Thoracic aorta (tissue), 2 donors: ENCODE results near the gene NEK2. TPM values are rescaled to one million over a fixed set of nuclear protein-coding genes. Genes with fewer than 3 reads are reported as not detected.
"Not testable (repeated sequence)": the region's sequence is repeated elsewhere in the genome, so short reads cannot be mapped to it uniquely, and the experiment has no call there.

Source experiments
- ATAC-seq: fragments of 150-250 bp; one replicate; pipeline ENCODE4 v1.8.0; 2017; ENCODE audit warnings: low read depth; ENCODE audit not compliant: insufficient number of reproducible peaks, low FRiP score
- DNase-seq: peaks from one replicate; pipeline ENCODE4 v3.0.0-alpha.2; 2020; ENCODE audit warnings: low spot score
- H3K27ac ChIP-seq, 2 donors: fragments of 200-600 bp; sonication (generic); 1 replicate in 1 of 2; 2 replicates in 1 of 2; pipeline ENCODE4 v1.5.1; 2016; ENCODE audit warnings: mild to moderate bottlenecking in 2 of 2, moderate library complexity in 2 of 2
- H3K27me3 ChIP-seq: fragments of 200-600 bp; sonication (generic); replicated peaks from 2 replicates; pipeline ENCODE4 v1.6.0; 2016; ENCODE audit warnings: mild to moderate bottlenecking; ENCODE audit not compliant: insufficient read depth
- H3K36me3 ChIP-seq: fragments of 200-600 bp; sonication (generic); one replicate; pipeline ENCODE4 v1.5.1; 2016
- H3K4me1 ChIP-seq, 2 donors: fragments of 200-600 bp; sonication (generic); 1 replicate in 1 of 2; 2 replicates in 1 of 2; pipeline versions ENCODE4 v1.5.1 to v1.6.0; 2016; ENCODE audit warnings: low read depth in 2 of 2, mild to moderate bottlenecking in 1 of 2; ENCODE audit not compliant: control insufficient read depth in 1 of 2
- H3K4me3 ChIP-seq: fragments of 200-600 bp; sonication (generic); 2 replicates; pipeline ENCODE4 v1.5.1; 2016; ENCODE audit warnings: mild to moderate bottlenecking
- H3K9me3 ChIP-seq: fragments of 200-600 bp; sonication (generic); 2 replicates; pipeline ENCODE4 v1.5.1; 2016
- total RNA-seq, 2 donors: library from RNA; depleted of rRNA; stranded (reverse); fragments of >200 nt; gene quantifications; one replicate each; pipeline versions ENCODE4 v1.1.0 to v1.2.3, GENCODE V29; 2016
- TF ChIP-seq, protein P1 (sequence below): fragments of 200-600 bp; sonication (generic); IDR thresholded peaks from one replicate; pipeline ENCODE4 v1.5.1; 2019; ENCODE audit warnings: antibody characterized with exemption

The NEK2 gene
- total RNA-seq, 2 donors from 2014 or later, result 0.35 TPM; not detected in 1

DNA sequence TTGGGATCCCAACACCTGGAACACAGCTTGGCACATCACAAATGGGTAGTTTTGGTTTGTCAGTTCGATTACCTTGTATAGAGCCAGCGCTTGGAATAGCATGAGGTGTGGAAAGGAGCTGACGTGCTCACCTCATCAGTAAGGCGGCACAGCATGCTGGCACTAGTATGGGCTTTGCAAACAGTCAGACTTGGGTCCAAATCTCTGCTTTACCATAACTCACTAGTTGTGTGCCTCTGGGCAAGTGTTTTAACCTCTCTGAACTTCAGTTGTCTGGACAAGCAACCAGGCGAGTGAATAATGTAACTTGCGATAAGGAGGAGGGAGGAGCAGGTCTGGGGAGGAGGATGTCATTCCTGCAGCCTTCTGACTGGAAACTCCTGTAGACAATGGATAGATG is 26.3 kb upstream of the NEK2 start:
- no peak for DNase-seq

DNA sequence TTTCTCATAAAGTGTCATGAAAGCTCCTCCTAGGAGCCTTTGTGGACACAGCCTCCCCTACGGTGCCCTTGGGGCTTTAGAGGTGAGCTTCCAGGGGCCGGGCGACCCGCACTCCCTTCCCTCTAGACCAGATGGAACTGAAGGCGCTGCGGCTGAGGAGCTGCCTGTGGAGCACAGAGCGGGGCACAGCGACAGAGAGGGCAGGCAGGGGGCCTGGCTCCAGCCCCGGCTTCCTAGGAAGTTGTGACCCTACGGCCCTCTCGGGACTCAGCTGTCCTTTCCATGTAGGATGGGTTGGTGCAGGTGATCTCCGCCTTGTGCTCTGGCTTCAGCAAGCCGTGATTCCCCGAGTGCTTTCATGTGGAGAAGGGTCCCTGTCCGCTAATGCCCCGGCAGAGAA is 23.6 kb upstream of the NEK2 start:
- no peaks in the 10 kb centered on the region for H3K9me3 ChIP-seq
- no peaks in the 10 kb centered on the region for H3K27me3 ChIP-seq
- no peak for ATAC-seq
- H3K4me1 ChIP-seq, result peaks cover 0 to 7% of the 10 kb centered on the region in 2 donors
- no peak overlapping the region for H3K27ac ChIP-seq
- no peaks in the 10 kb centered on the region for H3K36me3 ChIP-seq
- TF ChIP-seq, protein P1, sequence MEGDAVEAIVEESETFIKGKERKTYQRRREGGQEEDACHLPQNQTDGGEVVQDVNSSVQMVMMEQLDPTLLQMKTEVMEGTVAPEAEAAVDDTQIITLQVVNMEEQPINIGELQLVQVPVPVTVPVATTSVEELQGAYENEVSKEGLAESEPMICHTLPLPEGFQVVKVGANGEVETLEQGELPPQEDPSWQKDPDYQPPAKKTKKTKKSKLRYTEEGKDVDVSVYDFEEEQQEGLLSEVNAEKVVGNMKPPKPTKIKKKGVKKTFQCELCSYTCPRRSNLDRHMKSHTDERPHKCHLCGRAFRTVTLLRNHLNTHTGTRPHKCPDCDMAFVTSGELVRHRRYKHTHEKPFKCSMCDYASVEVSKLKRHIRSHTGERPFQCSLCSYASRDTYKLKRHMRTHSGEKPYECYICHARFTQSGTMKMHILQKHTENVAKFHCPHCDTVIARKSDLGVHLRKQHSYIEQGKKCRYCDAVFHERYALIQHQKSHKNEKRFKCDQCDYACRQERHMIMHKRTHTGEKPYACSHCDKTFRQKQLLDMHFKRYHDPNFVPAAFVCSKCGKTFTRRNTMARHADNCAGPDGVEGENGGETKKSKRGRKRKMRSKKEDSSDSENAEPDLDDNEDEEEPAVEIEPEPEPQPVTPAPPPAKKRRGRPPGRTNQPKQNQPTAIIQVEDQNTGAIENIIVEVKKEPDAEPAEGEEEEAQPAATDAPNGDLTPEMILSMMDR, result no peak
- no peak for DNase-seq
- H3K4me3 ChIP-seq, result no peak overlapping the region

More for the DNA sequence above, 26.3 kb upstream of the NEK2 start:
- Histone ChIP-seq H3K27me3 (no peaks in the 10 kb centered on the region), H3K4me1 (peaks cover 0 to 7% of the 10 kb centered on the region in 2 donors), H3K9me3 (no peaks in the 10 kb centered on the region), H3K27ac (no peak overlapping the region), H3K4me3 (no peak overlapping the region), H3K36me3 (no peaks in the 10 kb centered on the region)
- no peak for ATAC-seq
- TF ChIP-seq, protein P1, result no peak

DNA sequence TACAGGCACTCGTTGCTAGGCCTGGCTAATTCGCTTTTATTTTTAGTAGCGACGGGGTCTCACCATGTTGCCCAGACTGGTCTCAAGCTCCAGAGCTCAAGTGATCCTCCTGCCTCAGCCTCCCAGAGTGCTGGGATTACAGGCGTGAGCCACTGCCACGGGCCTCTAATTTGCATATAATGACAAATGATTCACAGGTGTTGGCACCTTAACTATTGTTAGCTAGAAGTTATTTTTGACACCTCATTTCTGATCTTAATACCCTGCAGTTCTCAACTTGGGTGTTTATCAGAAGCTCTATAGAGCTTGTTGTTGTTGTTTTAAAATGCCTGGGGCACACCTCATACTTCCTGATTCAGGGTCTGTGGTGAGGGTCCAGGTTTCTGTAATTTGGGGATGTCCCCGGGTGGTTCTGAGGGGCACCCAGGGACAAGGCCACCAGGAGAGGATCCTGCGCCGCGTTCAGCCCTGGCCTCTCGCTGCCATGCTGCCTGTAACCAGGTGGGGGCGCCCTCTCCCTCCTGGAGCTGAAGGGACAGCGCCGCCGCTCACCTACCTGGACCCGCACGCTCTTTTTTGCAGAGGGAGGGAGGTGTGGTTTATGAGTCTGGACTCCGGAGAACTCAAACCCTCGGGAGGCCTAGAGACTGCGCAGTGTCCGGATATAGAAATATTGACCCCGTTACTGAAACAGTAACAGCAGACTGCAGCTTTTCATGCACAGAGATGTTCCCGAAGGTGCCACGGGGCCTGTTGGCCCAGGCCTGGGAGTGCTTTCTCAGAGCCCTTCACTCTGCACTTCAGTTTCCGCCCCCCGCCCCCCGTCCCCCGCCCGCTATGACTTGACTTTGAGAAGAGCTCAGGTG is 23.0 kb upstream of the NEK2 start:
- DNase-seq, result peak; percentile 12
- peak overlapping the region; percentile 49 for H3K4me3 ChIP-seq

DNA sequence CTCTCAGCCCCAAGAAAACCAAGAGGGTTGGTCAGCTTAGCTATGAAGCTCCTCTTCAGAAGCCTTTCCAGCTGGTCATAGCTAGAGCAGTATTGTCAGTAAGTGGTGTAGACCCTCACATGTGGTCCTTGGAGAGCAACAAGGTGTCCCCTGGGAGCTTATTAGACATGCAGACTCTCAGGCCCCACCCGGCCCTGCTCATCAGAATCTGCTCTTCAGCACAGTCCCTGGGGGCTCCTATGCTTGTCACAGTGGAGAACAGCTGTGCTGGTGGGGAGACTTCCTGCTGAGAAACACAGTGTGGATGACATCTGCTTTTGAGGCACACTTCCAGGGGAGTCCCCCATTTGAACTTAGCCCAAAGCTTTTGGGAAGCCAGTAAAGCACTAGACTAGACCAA is 21.9 kb upstream of the NEK2 start:
- Histone ChIP-seq H3K9me3 (no peaks in the 10 kb centered on the region), H3K4me3 (no peak overlapping the region), H3K27me3 (no peaks in the 10 kb centered on the region), H3K4me1 (peaks cover 0 to 7% of the 10 kb centered on the region in 2 donors), H3K36me3 (no peaks in the 10 kb centered on the region), H3K27ac (no peak overlapping the region)
- DNase-seq (no peak), ATAC-seq (no peak)
- TF ChIP-seq, protein P1, result no peak

More for the DNA sequence above, 23.0 kb upstream of the NEK2 start:
- Histone ChIP-seq H3K27ac (no peak overlapping the region), H3K36me3 (no peaks in the 10 kb centered on the region), H3K4me1 (peaks cover 0 to 7% of the 10 kb centered on the region in 2 donors), H3K27me3 (no peaks in the 10 kb centered on the region), H3K9me3 (no peaks in the 10 kb centered on the region)
- peak; percentile 24 for ATAC-seq
- TF ChIP-seq, protein P1, result peak; percentile 67

DNA sequence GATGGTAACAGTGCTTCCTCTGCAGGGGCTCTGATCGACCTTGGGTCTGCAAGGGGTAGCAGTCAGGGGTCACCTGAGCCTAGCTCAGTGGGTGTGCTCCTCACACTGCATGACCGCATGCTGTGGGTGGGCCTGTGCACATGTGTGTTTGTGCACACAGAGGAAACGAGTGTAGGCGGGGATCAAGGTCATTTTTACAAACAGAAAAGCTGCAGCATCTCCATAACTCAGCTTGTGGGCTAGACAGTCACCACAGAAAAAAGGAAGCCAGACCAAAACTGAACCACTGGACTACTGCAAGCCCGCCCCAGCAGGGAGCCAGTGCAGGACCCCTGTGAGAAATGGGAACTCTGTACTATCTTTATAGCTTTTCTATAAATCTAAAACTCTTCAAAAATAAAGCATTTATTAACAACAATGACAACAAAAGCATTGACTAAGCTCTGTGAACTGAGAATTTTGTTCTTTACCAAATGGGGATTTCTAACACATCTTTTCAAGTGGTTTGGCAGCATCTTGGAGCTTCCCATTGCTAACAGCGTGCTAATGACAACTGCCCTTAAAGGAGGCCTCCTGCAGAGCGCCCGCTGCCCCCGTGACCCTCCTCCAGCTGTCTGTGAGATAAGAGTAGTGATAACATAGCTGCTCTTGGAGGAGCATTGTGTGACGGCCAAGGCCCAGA is 19.9 kb upstream of the NEK2 start:
- H3K4me1 ChIP-seq, result peaks cover 0 to 7% of the 10 kb centered on the region in 2 donors
- H3K27ac ChIP-seq, result no peak overlapping the region
- H3K9me3 ChIP-seq, result no peaks in the 10 kb centered on the region
- no peak for DNase-seq
- ATAC-seq, result no peak
- H3K27me3 ChIP-seq, result no peaks in the 10 kb centered on the region
- no peak overlapping the region for H3K4me3 ChIP-seq
- TF ChIP-seq, protein P1, result no peak
- H3K36me3 ChIP-seq, result no peaks in the 10 kb centered on the region

DNA sequence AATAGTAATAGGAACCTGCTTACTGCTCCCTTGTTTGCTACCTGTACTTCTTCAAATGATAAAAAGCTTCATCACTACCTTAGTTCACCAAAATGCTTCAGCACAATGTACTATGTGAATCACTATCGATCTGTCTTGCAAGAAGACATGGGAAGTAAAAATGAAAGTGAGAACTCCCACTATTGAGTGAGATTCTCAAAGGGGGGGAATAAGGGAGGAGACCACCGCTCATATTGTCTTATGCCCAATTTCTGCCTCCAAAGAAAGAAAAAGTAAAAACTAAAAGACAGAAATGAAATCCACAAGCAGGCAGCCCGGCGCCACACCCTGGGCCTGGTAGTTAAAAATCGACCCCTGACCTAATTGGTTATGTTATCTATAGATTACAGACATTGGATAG is 18.5 kb upstream of the NEK2 start:
- not testable (repeated sequence) for H3K27ac ChIP-seq, H3K27me3 ChIP-seq, H3K9me3 ChIP-seq, H3K4me1 ChIP-seq, H3K4me3 ChIP-seq, DNase-seq, H3K36me3 ChIP-seq, ATAC-seq
